ENCODE results near the gene CBLN2.

Gene CBLN2

GRCh38 chr18:72555968-72556367 lies 11.8 kb upstream of the CBLN2 start:
- H3K4me2 ChIP-seq (ENCODE audit: low read depth, low read length, poor library complexity, severe bottlenecking), result no peak overlapping the region
- TF ChIP-seq EZH2phosphoT487 (IDR thresholded peaks at IDR 0.05; ENCODE audit: borderline replicate concordance), result no peak
- no peak for TF ChIP-seq CTCF (conservative IDR thresholded peaks at IDR 0.05; ENCODE audit: low read length)

GRCh38 chr18:72555101-72555500 lies 11.0 kb upstream of the CBLN2 start:
- Histone ChIP-seq H3K4me2 (ENCODE audit: low read depth, low read length, poor library complexity, severe bottlenecking) (no peak overlapping the region), H3K9me3 (ENCODE audit: insufficient read depth, low read depth, low read length) (no peaks in the 10 kb centered on the region), H2AFZ (ENCODE audit: low read length) (no peak overlapping the region)

More at GRCh38 chr18:72555968-72556367, 11.8 kb upstream of the CBLN2 start:
- Histone ChIP-seq H3K4me3 (ENCODE audit: low read length, poor library complexity, severe bottlenecking) (no peak overlapping the region), H3K27me3 (ENCODE audit: insufficient read depth, low read length, poor library complexity, severe bottlenecking) (no peaks in the 10 kb centered on the region), H3K36me3 (ENCODE audit: insufficient read depth, low read length) (no peaks in the 10 kb centered on the region), H2AFZ (ENCODE audit: low read length) (no peak overlapping the region), H3K9ac (ENCODE audit: low read depth, low read length, poor library complexity, severe bottlenecking) (no peak overlapping the region), H3K9me2 (replicated peaks; ENCODE audit: low read depth, low read length) (no peaks in the 10 kb centered on the region), H4K20me1 (ENCODE audit: insufficient read depth, low read length, poor library complexity, severe bottlenecking) (no peaks in the 10 kb centered on the region), H3K4me1 (ENCODE audit: insufficient read depth, low read length, poor library complexity, severe bottlenecking) (no peaks in the 10 kb centered on the region), H3K79me2 (ENCODE audit: insufficient read depth, low read length) (no peaks in the 10 kb centered on the region), H3K9me3 (ENCODE audit: insufficient read depth, low read depth, low read length) (no peaks in the 10 kb centered on the region), H3F3A (ENCODE audit: low read depth) (no peaks in the 10 kb centered on the region)

GRCh38 chr18:72543357-72544055 lies 636 bp downstream of the CBLN2 start:
- Histone ChIP-seq H3F3A (ENCODE audit: low read depth) (no peaks in the 10 kb centered on the region), H3K9ac (ENCODE audit: low read depth, low read length, poor library complexity, severe bottlenecking) (no peak overlapping the region), H3K9me3 (ENCODE audit: insufficient read depth, low read depth, low read length) (no peaks in the 10 kb centered on the region), H3K36me3 (ENCODE audit: insufficient read depth, low read length) (no peaks in the 10 kb centered on the region), H3K79me2 (ENCODE audit: insufficient read depth, low read length) (no peaks in the 10 kb centered on the region), H3K9me2 (replicated peaks; ENCODE audit: low read depth, low read length) (no peaks in the 10 kb centered on the region), H3K4me2 (ENCODE audit: low read depth, low read length, poor library complexity, severe bottlenecking) (no peak overlapping the region), H2AFZ (ENCODE audit: low read length) (no peak overlapping the region), H3K4me1 (ENCODE audit: insufficient read depth, low read length, poor library complexity, severe bottlenecking) (no peaks in the 10 kb centered on the region), H3K4me3 (ENCODE audit: low read length, poor library complexity, severe bottlenecking) (no peak overlapping the region), H3K27me3 (ENCODE audit: insufficient read depth, low read length, poor library complexity, severe bottlenecking) (no peaks in the 10 kb centered on the region), H4K20me1 (ENCODE audit: insufficient read depth, low read length, poor library complexity, severe bottlenecking) (no peaks in the 10 kb centered on the region)
- TF ChIP-seq CTCF (conservative IDR thresholded peaks at IDR 0.05; ENCODE audit: low read length), result no peak
- TF ChIP-seq EZH2phosphoT487 (IDR thresholded peaks at IDR 0.05; ENCODE audit: borderline replicate concordance), result no peak

More at GRCh38 chr18:72555101-72555500, 11.0 kb upstream of the CBLN2 start:
- TF ChIP-seq EZH2phosphoT487 (IDR thresholded peaks at IDR 0.05; ENCODE audit: borderline replicate concordance), result no peak
- no peak for TF ChIP-seq CTCF (conservative IDR thresholded peaks at IDR 0.05; ENCODE audit: low read length)
- Histone ChIP-seq H3K36me3 (ENCODE audit: insufficient read depth, low read length) (no peaks in the 10 kb centered on the region), H4K20me1 (ENCODE audit: insufficient read depth, low read length, poor library complexity, severe bottlenecking) (no peaks in the 10 kb centered on the region), H3K4me1 (ENCODE audit: insufficient read depth, low read length, poor library complexity, severe bottlenecking) (no peaks in the 10 kb centered on the region), H3K4me3 (ENCODE audit: low read length, poor library complexity, severe bottlenecking) (no peak overlapping the region), H3K9ac (ENCODE audit: low read depth, low read length, poor library complexity, severe bottlenecking) (no peak overlapping the region), H3K27me3 (ENCODE audit: insufficient read depth, low read length, poor library complexity, severe bottlenecking) (no peaks in the 10 kb centered on the region), H3K79me2 (ENCODE audit: insufficient read depth, low read length) (no peaks in the 10 kb centered on the region), H3F3A (ENCODE audit: low read depth) (no peaks in the 10 kb centered on the region), H3K9me2 (replicated peaks; ENCODE audit: low read depth, low read length) (no peaks in the 10 kb centered on the region)
